Right lobe of liver (tissue), 4 donors: ENCODE data around the gene GPR17.

Source experiments
- POLR2A ChIP-seq: fragments of 450-650 bp; IDR thresholded peaks from one replicate; pipeline ENCODE4 v1.6.1; 2017; ENCODE audit warnings: antibody characterized with exemption, mild to moderate bottlenecking
- TF ChIP-seq, protein P1 (sequence below), 4 donors: fragments of 200-600 bp in 3 of 4; fragments of 450-650 bp in 1 of 4; IDR thresholded peaks; one replicate each; pipeline versions ENCODE4 v1.5.1 to v1.8.0; 2016 to 2022; ENCODE audit warnings: antibody characterized with exemption in 4 of 4, mild to moderate bottlenecking in 2 of 4
- donor health status: DM: no; HTN: no; CAD: no.
- donor health status: DM: no; HTN: no; CAD: no.
- donor health status: DM: no; HTN: yes; CAD: no.

DNA sequence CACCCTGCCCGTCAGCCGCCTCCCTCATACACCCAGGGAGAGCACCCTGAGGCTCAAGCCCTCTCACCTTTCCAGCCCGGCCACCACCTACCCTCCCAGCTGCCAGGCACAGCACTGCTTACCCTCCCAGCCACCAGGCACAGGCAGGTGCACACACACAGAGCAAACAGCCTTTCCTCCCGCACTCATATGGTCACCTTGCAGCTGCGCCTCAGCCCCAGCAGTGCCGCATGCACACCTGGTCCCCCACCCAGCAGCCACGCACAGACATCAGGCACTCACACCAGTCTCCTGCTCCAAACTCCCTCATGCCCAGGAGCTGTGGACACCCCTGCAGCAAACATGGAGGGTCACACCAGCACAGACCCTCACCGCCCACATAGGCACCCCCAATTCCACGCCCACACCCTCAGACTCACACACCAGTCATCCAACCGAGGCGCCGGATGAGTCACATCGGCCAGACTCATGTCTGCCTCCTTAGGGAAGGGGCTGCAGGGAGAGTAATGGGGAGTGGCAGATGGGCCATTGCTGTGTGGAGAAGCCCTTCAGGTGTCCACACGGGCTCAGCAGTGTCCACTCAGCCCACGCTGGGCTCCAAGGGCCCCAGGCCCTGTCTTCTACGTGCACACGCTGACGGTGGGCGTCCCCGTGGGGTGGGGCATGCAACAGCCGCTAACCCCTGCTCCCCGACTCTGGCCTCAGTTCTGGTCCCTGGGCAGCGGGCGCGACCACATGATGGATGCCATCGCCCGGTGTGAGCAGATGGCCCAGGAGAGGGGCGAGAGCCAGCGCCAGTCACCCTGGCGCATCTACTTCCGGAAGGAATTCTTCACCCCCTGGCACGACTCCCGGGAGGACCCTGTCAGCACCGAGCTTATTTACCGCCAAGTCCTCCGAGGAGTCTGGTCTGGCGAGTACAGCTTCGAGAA, 22.3 kb upstream of the GPR17 start:
- TF ChIP-seq, protein P1, sequence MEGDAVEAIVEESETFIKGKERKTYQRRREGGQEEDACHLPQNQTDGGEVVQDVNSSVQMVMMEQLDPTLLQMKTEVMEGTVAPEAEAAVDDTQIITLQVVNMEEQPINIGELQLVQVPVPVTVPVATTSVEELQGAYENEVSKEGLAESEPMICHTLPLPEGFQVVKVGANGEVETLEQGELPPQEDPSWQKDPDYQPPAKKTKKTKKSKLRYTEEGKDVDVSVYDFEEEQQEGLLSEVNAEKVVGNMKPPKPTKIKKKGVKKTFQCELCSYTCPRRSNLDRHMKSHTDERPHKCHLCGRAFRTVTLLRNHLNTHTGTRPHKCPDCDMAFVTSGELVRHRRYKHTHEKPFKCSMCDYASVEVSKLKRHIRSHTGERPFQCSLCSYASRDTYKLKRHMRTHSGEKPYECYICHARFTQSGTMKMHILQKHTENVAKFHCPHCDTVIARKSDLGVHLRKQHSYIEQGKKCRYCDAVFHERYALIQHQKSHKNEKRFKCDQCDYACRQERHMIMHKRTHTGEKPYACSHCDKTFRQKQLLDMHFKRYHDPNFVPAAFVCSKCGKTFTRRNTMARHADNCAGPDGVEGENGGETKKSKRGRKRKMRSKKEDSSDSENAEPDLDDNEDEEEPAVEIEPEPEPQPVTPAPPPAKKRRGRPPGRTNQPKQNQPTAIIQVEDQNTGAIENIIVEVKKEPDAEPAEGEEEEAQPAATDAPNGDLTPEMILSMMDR (IDR thresholded peaks at IDR 0.05) = no peak
- no peak for TF ChIP-seq POLR2A
